GM12878 (cell line): ENCODE measurements around the gene C11orf65. TPM values are rescaled to one million over a fixed set of nuclear protein-coding genes. Genes with fewer than 3 reads are reported as not detected.

ENCODE experiments used
- DPF2 ChIP-seq: fragments of 450-650 bp; IDR thresholded peaks from 2 replicates; pipeline ENCODE4 v1.6.1; 2017; ENCODE audit warnings: mild to moderate bottlenecking
- EGR1 ChIP-seq, 2 experiments: IDR thresholded peaks; 1 replicate in 1 of 2; 2 replicates in 1 of 2; pipeline ENCODE4 v1.6.1; 2011 to 2012; ENCODE audit warnings: low read depth in 2 of 2, low read length in 2 of 2, borderline replicate concordance in 1 of 2, mild to moderate bottlenecking in 1 of 2, moderate library complexity in 1 of 2
- ETV6 ChIP-seq, 2 experiments: fragments of 450-650 bp in 1 of 2; IDR thresholded peaks in 1 of 2; conservative IDR thresholded peaks in 1 of 2; 2 replicates each; pipeline ENCODE4 v1.6.1; 2014; ENCODE audit warnings: antibody characterized with exemption in 1 of 2, borderline replicate concordance in 1 of 2, low read depth in 1 of 2, mild to moderate bottlenecking in 1 of 2, moderate library complexity in 1 of 2
- HDGF ChIP-seq: fragments of 450-650 bp; IDR thresholded peaks from 2 replicates; pipeline ENCODE4 v1.6.1; 2016; ENCODE audit warnings: antibody characterized with exemption
- KLF5 ChIP-seq: fragments of 450-650 bp; IDR thresholded peaks from 2 replicates; pipeline ENCODE4 v1.6.1; 2014; ENCODE audit warnings: mild to moderate bottlenecking; ENCODE audit not compliant: partially characterized antibody
- MAX ChIP-seq: IDR thresholded peaks from 2 replicates; pipeline ENCODE4 v1.6.1; 2012; ENCODE audit warnings: low read depth, low read length, improper control_type of control experiment
- MLLT1 ChIP-seq: fragments of 450-650 bp; IDR thresholded peaks from 2 replicates; pipeline ENCODE4 v1.6.1; 2016; ENCODE audit warnings: mild to moderate bottlenecking
- POLR2AphosphoS2 ChIP-seq: IDR thresholded peaks from 2 replicates; pipeline ENCODE4 v1.6.1; 2011; ENCODE audit warnings: low read depth, mild to moderate bottlenecking, low read length, improper control_type of control experiment, moderate library complexity
- PRDM15 ChIP-seq: fragments of 450-650 bp; formaldehyde crosslinking; IDR thresholded peaks from 2 replicates; pipeline ENCODE4 v1.4.0; 2020; ENCODE audit warnings: mild to moderate bottlenecking, moderate library complexity
- TARDBP ChIP-seq: IDR thresholded peaks from 2 replicates; pipeline ENCODE4 v1.6.1; 2016; ENCODE audit warnings: borderline replicate concordance
- YY1 ChIP-seq: IDR thresholded peaks from 2 replicates; pipeline ENCODE4 v1.6.1; 2011; ENCODE audit warnings: low read depth, mild to moderate bottlenecking, low read length
- ZNF207 ChIP-seq: fragments of 450-650 bp; IDR thresholded peaks from 2 replicates; pipeline ENCODE4 v1.6.1; 2014; ENCODE audit warnings: antibody characterized with exemption, mild to moderate bottlenecking, borderline replicate concordance
- ZNF24 ChIP-seq: fragments of 450-650 bp; IDR thresholded peaks from 2 replicates; pipeline ENCODE4 v1.6.1; 2017; ENCODE audit warnings: antibody characterized with exemption, mild to moderate bottlenecking
- ZNF622 ChIP-seq: fragments of 450-650 bp; IDR thresholded peaks from 2 replicates; pipeline ENCODE4 v1.6.1; 2017; ENCODE audit warnings: mild to moderate bottlenecking, inconsistent platforms
- polyA plus RNA-seq, 11 experiments: library from polyadenylated mRNA; depleted of rRNA in 4 of 11; unstranded in 6 of 11; stranded (reverse) in 5 of 11; fragments of >200 nt; fragmentation: Nextera tagmentation in 4 of 11; fragmentation: Illumina TruSeq in 1 of 11; extraction: Ambion mirVana in 4 of 11; extraction: Trizol in 1 of 11; gene quantifications; 1 replicate in 1 of 11; 2 replicates in 10 of 11; pipeline versions ENCODE4 v1.2.1 to v1.2.3, GENCODE V29; 2011 to 2016; ENCODE audit warnings: inconsistent platforms in 2 of 11, missing spikeins in 2 of 11, low read depth in 1 of 11
- total RNA-seq, 4 experiments: library from RNA; depleted of rRNA in 3 of 4; stranded (reverse); fragments of >200 nt in 3 of 4; fragmentation: Illumina TruSeq in 1 of 4; extraction: Trizol in 1 of 4; gene quantifications; 2 replicates each; pipeline versions ENCODE4 v1.2.1 to v1.2.3, GENCODE V29; 2013 to 2021
- TF ChIP-seq, protein P1 (sequence below): fragments of 150-350 bp; IDR thresholded peaks from 2 replicates; pipeline ENCODE4 v1.6.1; 2014; ENCODE audit warnings: mild to moderate bottlenecking, low read depth, low read length
- TF ChIP-seq, protein P2 (sequence below): fragments of 150-350 bp; IDR thresholded peaks from 2 replicates; pipeline ENCODE4 v1.6.1; 2016; ENCODE audit warnings: low read depth, low read length
- TF ChIP-seq, protein P3 (sequence below): IDR thresholded peaks from 2 replicates; pipeline ENCODE4 v1.6.1; 2012; ENCODE audit warnings: low read depth, low read length, improper control_type of control experiment

C11orf65 gene
- total and polyA plus RNA-seq, 10 of the 15 experiments (the other 5 are each of a cell fraction or from before 2014, with no cell fraction given) = 0.71 to 2.0 (median 1.2) TPM

DNA sequence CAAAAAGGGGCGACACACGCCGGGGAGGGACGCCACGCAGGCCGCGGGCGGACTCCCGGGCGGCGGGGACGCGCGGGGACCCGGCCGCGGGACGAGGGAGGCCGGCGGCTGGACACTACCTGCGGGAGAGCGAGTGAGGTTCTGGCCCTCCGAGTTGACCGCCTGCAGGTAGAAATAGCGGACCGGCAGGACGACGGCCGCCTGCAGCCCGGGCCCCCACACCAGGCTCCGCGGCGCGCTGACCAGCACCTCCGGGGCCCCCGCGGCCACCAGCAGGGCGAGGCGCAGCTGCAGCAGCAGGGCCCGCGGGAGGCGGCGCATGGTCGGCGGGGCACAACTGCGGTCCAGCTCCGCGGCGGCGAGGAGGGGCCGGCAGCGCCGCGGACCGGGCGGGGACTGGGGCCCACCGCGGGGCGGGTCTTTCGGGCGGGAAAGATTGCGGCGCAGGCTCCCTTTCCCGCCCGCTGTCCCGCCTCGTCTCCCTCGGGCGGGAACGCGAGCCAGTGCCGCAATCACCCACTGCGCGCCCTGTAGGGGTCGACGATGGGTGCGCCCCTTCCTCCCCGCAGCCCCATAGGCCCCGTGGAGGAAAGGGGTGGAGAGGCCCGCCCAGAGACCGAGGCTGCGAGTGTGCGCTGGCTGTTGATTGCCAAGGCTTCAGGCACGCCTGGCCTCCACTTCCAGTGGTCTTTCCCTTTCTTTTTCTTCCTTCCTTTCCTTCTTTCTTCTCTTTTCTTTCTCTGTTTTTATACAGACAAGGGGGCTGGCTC is 30.9 kb upstream of the C11orf65 start, which contains the start of gene POGLUT3 (continued):
- TF ChIP-seq MLLT1 = no peak; the same call in 1 of the 2 replicates
- no peak for TF ChIP-seq ETV6 (conservative IDR thresholded peaks at IDR 0.05 in 1 of 2, IDR thresholded peaks at IDR 0.05 in 1 of 2; ENCODE audit: borderline replicate concordance in 1 of 2, low read depth in 1 of 2)
- TF ChIP-seq PRDM15 = no peak
- 0 out of 3 replicates have a peak, but pooled peaks of 1 of the 2 experiments have one; percentile 4 for TF ChIP-seq EGR1 (IDR thresholded peaks at IDR 0.05; ENCODE audit: borderline replicate concordance in 1 of 2, low read depth in 2 of 2, low read length in 2 of 2)
- no peak for TF ChIP-seq TARDBP
- 0 out of 2 replicates have a peak, but pooled peaks have one; percentile 37 for TF ChIP-seq HDGF
- no peak for TF ChIP-seq ZNF622
- 0 out of 2 replicates have a peak, but pooled peaks have one; percentile 35 for TF ChIP-seq MAX
- peak; percentile 88; the same call in 1 of the 2 replicates for TF ChIP-seq DPF2
- TF ChIP-seq ZNF207 = no peak
- TF ChIP-seq KLF5 = peak; percentile 39
- no peak; the same call in 1 of the 2 replicates for TF ChIP-seq YY1
- TF ChIP-seq, protein P1, sequence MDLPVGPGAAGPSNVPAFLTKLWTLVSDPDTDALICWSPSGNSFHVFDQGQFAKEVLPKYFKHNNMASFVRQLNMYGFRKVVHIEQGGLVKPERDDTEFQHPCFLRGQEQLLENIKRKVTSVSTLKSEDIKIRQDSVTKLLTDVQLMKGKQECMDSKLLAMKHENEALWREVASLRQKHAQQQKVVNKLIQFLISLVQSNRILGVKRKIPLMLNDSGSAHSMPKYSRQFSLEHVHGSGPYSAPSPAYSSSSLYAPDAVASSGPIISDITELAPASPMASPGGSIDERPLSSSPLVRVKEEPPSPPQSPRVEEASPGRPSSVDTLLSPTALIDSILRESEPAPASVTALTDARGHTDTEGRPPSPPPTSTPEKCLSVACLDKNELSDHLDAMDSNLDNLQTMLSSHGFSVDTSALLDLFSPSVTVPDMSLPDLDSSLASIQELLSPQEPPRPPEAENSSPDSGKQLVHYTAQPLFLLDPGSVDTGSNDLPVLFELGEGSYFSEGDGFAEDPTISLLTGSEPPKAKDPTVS = no peak
- TF ChIP-seq ZNF24 = 0 out of 2 replicates have a peak, but pooled peaks have one; percentile 4
- TF ChIP-seq, protein P2, sequence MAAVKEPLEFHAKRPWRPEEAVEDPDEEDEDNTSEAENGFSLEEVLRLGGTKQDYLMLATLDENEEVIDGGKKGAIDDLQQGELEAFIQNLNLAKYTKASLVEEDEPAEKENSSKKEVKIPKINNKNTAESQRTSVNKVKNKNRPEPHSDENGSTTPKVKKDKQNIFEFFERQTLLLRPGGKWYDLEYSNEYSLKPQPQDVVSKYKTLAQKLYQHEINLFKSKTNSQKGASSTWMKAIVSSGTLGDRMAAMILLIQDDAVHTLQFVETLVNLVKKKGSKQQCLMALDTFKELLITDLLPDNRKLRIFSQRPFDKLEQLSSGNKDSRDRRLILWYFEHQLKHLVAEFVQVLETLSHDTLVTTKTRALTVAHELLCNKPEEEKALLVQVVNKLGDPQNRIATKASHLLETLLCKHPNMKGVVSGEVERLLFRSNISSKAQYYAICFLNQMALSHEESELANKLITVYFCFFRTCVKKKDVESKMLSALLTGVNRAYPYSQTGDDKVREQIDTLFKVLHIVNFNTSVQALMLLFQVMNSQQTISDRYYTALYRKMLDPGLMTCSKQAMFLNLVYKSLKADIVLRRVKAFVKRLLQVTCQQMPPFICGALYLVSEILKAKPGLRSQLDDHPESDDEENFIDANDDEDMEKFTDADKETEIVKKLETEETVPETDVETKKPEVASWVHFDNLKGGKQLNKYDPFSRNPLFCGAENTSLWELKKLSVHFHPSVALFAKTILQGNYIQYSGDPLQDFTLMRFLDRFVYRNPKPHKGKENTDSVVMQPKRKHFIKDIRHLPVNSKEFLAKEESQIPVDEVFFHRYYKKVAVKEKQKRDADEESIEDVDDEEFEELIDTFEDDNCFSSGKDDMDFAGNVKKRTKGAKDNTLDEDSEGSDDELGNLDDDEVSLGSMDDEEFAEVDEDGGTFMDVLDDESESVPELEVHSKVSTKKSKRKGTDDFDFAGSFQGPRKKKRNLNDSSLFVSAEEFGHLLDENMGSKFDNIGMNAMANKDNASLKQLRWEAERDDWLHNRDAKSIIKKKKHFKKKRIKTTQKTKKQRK = no peak
- TF ChIP-seq POLR2AphosphoS2 = no peak
- TF ChIP-seq, protein P3, sequence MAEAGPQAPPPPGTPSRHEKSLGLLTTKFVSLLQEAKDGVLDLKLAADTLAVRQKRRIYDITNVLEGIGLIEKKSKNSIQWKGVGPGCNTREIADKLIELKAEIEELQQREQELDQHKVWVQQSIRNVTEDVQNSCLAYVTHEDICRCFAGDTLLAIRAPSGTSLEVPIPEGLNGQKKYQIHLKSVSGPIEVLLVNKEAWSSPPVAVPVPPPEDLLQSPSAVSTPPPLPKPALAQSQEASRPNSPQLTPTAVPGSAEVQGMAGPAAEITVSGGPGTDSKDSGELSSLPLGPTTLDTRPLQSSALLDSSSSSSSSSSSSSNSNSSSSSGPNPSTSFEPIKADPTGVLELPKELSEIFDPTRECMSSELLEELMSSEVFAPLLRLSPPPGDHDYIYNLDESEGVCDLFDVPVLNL = 0 out of 2 replicates have a peak, but pooled peaks have one; percentile 14
